OCI-LY1 (cell line): ENCODE measurements around the gene RBM11.

Source experiments
- CTCF ChIP-seq: fragments of 200-600 bp; sonication (generic), shearing (Covaris generic); IDR thresholded peaks from 2 replicates; pipeline ENCODE4 v1.5.1; 2017; ENCODE audit warnings: mild to moderate bottlenecking, antibody characterized with exemption, low read length, moderate library complexity, mixed read lengths
- EZH2 ChIP-seq: fragments of 200-600 bp; sonication (generic), shearing (Covaris generic); IDR thresholded peaks from 2 replicates; pipeline ENCODE4 v1.8.0; 2017; ENCODE audit warnings: borderline replicate concordance, mixed run types, mild to moderate bottlenecking, antibody characterized with exemption, low read length, moderate library complexity, mixed read lengths

DNA sequence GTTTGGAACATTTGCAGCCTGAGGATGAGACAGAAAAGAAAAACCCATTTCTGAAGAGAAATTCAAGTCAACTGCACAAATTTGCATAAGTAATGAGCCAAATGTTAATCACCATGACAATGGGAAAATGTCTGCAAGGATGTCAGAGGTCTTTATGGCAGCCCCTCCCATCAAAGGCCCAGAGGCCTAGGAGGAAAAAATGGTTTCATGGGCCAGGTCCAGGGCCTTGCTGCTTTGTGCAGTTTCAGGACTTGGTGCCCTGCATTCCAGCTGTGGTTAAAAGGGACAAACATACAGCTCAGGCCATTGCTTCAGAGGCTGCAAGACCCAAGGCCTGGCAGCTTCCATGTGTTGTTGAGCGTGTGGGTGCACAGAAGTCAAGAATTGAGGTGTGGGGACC lies 13.4 kb downstream of the RBM11 start:
- TF ChIP-seq CTCF (no peak), EZH2 (no peak)
